GM10266 (cell line): ENCODE data around the gene MRPS25.

Experiments
- DNase-seq: peaks from one replicate; pipeline ENCODE4 v3.0.0; 2012; ENCODE audit errors: extremely low spot score
- TF ChIP-seq, protein P1 (sequence below): IDR thresholded peaks from 2 replicates; pipeline ENCODE4 v1.5.1; 2012; ENCODE audit warnings: mild to moderate bottlenecking, low read depth; ENCODE audit not compliant: control insufficient read depth, insufficient read depth; ENCODE audit errors: missing control alignments

MRPS25 gene

DNA sequence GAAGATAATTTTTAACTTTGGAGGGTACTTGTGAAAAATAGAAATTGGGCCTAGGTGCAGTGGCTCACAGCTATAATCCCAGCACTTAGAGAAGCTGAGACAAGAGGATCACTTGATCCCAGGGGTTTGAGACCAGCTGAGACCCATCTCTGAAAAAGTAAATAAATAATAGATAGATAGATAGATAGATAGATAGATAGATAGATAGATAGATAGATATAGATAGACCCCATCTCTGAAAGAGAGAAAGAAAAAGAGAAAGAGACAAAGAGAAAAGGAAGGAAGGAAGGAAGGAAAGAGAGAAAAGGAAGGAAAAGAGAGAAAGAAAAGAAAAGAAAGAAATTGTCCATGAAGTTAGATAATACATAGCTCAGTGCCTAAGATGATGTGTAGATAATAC, 35.5 kb downstream of the MRPS25 start:
- no peak for DNase-seq
- TF ChIP-seq, protein P1, sequence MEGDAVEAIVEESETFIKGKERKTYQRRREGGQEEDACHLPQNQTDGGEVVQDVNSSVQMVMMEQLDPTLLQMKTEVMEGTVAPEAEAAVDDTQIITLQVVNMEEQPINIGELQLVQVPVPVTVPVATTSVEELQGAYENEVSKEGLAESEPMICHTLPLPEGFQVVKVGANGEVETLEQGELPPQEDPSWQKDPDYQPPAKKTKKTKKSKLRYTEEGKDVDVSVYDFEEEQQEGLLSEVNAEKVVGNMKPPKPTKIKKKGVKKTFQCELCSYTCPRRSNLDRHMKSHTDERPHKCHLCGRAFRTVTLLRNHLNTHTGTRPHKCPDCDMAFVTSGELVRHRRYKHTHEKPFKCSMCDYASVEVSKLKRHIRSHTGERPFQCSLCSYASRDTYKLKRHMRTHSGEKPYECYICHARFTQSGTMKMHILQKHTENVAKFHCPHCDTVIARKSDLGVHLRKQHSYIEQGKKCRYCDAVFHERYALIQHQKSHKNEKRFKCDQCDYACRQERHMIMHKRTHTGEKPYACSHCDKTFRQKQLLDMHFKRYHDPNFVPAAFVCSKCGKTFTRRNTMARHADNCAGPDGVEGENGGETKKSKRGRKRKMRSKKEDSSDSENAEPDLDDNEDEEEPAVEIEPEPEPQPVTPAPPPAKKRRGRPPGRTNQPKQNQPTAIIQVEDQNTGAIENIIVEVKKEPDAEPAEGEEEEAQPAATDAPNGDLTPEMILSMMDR = no peak

DNA sequence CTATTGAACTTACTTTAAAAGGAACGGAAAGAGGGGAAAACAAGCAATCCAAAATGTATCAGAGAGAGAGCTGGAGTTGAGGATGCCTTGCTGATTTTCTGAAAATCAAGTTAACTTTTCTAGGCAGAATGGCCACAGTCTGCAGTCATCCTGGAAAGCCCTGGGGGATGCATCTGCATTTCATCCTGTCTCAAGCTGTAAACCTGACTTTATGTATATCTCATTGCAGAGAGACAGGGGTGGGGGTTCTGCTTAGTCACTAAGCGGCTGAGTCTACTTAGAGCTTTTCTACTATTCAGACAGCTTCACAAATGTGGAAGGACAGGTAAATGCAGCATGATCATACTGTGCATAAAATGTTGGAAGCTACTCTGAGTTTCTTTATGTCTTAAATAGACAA, 41.4 kb downstream of the MRPS25 start:
- no peak for DNase-seq
- TF ChIP-seq, protein P1 = no peak

DNA sequence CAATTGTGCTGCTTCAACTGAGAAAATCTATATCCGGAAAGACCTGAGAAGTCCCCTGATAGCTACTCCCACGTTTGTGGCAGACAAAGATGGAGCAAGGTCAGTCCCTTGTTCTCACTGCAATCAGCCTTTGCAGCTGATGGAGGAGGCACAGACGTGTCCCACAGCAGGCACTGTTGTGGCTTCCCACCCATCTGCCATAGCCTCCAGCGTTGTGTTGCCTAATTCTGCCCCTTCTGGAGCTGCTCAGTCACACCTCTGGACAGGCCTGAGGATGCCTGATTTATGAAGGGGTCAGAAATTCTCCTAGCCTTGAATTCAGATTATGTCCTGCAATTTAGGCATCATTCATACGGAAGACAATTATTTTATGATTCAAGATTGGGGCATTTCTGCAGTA, 41.9 kb downstream of the MRPS25 start:
- no peak for DNase-seq
- TF ChIP-seq, protein P1 = no peak

DNA sequence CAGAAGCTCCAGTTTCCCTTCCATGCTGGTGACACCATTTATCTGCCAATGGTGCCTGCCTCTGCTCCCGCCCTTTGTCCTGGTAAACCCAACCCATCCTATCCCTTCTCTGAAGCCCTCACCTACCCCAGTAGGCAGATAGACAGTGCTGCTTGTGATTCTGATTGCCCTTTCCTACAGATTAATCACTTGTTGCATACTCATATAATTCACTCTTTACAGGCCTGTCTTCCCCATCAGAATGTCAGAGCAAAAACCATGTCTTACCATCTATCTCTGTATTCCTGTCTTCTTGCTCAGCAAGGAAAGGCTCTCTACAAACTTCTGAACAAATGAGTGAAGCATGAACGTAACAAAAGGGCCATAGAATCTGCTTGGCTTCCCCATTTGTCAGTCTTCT, 47.9 kb downstream of the MRPS25 start:
- TF ChIP-seq, protein P1 = no peak

DNA sequence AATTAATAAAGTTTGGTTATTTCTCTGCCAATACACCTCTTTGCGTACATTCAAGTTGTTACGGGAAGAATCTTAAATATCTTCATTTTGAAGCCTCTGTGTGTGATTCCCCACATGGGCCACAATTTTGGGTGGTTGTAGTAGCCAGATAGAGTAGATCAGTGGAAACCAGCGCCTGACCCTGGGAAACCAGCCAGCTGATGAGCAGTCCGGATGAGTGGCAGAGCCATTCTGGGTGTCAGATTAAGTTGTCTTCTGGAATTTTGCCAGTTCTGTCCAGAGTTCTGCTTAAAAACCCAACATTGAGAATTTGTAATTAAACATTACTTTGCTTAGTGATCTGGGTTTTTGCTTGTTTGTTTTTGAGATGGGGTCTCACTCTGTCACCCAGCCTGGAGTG, 49.7 kb downstream of the MRPS25 start:
- DNase-seq = no peak
- TF ChIP-seq, protein P1 = no peak

More for the DNA sequence above, 47.9 kb downstream of the MRPS25 start:
- no peak for DNase-seq

DNA sequence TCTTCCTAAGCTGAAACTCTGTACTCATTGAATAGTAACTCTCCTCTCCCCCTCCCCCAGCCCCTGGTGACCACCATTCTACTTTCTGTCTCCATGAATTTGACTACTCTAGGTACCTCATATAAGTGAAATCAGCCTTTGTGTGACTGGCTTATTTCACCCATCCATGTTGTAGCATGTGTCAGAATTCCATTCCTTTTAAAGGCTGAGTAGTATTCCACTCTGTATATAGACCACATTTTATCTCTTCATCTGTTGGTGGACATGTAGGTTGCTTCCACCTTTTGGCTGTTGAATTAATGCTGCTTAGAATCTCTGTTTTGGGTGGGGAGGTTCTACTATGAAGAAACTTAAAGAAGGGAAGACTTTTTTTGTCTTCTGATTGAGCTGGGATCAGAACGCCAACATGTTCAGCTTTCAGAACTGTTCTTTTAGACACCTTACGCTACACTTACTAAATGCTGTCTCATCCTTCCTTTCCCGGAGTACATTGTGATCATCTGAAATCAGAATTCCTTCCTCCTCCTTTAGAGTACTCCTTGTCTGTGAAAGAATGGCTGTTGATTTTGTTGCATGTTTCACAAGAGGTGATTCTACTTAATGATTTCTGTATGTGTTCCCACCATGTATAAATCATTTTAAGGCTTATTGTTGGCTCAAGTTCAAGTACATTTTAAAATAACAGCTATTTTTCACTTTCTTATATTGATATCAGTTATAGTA, 50.3 kb downstream of the MRPS25 start:
- no peak for DNase-seq
- TF ChIP-seq, protein P1 = no peak

DNA sequence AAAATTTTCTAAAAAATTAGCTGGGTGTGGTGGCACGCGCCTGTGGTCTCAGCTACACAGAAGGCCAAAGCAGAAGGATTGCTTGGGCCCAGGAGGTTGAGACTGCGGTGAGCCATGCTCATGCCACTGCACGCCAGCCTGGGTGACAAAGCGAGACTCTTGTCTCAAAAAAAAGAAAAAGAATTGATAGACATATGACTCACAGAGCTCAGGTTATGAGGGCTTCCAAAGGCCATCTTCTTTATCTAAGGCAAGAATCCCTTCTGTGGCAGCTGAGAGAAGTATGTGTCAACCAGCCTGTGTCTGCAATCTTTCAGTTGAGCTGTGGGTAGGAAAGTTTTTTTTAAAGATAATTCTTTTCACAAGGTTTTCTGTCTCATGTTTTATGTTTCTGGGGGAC, 53.9 kb downstream of the MRPS25 start:
- TF ChIP-seq, protein P1 = no peak
- no peak for DNase-seq
